ENCODE results near the gene TAF5L. TPM values are rescaled to one million over a fixed set of nuclear protein-coding genes. Genes with fewer than 3 reads are reported as not detected.

Gene TAF5L
- total and polyA plus RNA-seq, 10 donors, result 7.0 to 24.7 (median 17.8) TPM

DNA sequence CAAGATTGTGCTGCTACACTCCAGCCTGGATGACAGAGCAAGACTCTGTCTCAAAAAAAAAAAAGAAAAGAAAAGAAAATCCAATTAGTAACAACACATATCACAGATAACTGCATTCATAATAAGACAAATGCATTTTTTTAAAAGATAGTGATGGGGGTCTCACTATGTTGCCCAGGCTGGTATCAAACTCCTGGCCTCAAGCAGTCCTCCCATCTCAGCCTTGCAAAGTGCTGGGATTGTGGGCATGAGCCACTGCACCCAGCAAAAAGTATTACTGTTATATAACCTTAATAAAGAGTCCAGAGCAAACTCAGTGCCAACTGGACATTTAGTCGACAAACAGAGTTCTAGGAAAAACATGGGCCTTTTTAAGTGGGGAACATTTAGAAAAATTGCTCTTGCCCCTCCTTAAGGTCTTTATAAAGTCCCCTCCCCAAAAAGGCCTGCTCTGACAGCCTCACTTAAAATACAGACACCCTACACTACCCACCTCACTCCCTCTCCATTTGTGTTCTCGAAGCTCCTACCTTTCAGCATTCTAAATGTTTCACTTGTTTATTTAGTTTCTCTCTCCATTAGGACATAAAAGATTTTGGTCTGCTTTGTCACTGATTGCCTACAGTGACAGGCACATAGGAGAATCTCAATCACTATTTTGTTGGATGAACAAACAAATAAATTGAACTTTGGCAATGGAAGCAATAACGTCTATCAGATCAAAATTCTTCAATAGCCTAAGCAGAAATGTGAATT is 74.9 kb downstream of the TAF5L start:
- Histone ChIP-seq H3K27me3 (replicated peaks in 1 of 7) (no peaks in the 10 kb centered on the region), H3K4me3 (no peak overlapping the region), H3K9me3 (no peaks in the 10 kb centered on the region), H3K36me3 (peaks cover 0 to 35% (median 21%) of the 10 kb centered on the region in 6 donors), H3K4me1 (peaks cover 0 to 51% (median 34%) of the 10 kb centered on the region in 6 donors), H3K27ac (no peak overlapping the region)
- 88 to 96% (median 90%) methylated on average over 3 of the region's 3 CpGs for WGBS, 5 donors
- intact Hi-C loops (cut with DNase I; ENCODE audit: low total_unique reads), result no loop called here
- TF ChIP-seq POLR2A (IDR thresholded peaks at IDR 0.05) (no peak), POLR2AphosphoS5 (IDR thresholded peaks at IDR 0.05) (no peak)
- TF ChIP-seq, protein P1, sequence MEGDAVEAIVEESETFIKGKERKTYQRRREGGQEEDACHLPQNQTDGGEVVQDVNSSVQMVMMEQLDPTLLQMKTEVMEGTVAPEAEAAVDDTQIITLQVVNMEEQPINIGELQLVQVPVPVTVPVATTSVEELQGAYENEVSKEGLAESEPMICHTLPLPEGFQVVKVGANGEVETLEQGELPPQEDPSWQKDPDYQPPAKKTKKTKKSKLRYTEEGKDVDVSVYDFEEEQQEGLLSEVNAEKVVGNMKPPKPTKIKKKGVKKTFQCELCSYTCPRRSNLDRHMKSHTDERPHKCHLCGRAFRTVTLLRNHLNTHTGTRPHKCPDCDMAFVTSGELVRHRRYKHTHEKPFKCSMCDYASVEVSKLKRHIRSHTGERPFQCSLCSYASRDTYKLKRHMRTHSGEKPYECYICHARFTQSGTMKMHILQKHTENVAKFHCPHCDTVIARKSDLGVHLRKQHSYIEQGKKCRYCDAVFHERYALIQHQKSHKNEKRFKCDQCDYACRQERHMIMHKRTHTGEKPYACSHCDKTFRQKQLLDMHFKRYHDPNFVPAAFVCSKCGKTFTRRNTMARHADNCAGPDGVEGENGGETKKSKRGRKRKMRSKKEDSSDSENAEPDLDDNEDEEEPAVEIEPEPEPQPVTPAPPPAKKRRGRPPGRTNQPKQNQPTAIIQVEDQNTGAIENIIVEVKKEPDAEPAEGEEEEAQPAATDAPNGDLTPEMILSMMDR (IDR thresholded peaks at IDR 0.05 in 8 of 11, conservative IDR thresholded peaks at IDR 0.05 in 3 of 11), result no peak
- no peak for DNase-seq

DNA sequence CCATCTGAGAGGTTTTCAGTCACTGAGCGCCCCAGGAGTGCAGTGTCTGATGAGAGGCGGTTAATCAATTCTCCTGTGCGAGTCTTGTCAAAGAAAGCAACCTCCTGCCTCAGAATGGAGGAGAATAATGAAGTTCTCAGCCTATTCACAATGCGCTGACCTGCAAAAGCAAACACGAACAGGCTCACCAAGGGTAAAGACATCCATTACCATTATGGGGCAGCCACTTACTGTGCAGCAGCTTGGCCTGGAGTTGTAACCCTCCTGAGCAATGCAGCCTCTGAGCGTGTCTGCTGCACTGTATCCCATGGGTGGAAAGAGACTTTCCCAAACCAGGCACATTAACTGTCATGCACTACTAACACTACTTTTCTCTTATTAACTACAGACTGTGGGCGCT is 78.4 kb downstream of the TAF5L start:
- intact Hi-C loops (cut with DNase I; ENCODE audit: low total_unique reads), result no loop called here
- TF ChIP-seq, protein P1 (IDR thresholded peaks at IDR 0.05 in 8 of 11, conservative IDR thresholded peaks at IDR 0.05 in 3 of 11), result no peak
- no peak for TF ChIP-seq POLR2A (IDR thresholded peaks at IDR 0.05)
- TF ChIP-seq POLR2AphosphoS5 (IDR thresholded peaks at IDR 0.05), result no peak
- Histone ChIP-seq H3K27ac (no peak overlapping the region), H3K36me3 (peaks cover 0 to 70% (median 31%) of the 10 kb centered on the region in 6 donors), H3K9me3 (no peaks in the 10 kb centered on the region), H3K4me3 (no peak overlapping the region), H3K27me3 (replicated peaks in 1 of 7) (no peaks in the 10 kb centered on the region), H3K4me1 (peaks cover 0 to 18% (median 9%) of the 10 kb centered on the region in 6 donors)
- WGBS, 5 donors, result 97 to 98% (median 97%) methylated on average over 7 of the region's 7 CpGs
- DNase-seq, result no peak

DNA sequence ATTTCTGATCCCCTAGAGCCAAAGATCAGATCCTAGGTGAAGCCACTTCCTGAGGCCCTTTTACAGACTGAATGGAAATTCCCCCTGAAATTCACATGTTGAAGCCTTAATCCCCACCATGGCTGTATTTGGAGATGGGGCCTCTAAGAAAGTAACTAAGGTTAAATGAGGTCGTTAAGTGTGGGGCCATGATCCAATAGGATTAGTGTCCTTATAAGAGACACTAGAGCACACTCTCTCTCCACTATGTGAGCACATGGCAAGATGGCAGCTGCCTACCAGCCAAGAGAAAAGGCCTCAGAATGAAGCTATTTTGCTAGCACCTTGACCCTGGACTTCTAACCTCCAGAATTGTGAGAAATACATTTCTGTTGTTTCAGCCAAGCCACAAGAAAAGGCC is 81.3 kb downstream of the TAF5L start:
- TF ChIP-seq POLR2A (IDR thresholded peaks at IDR 0.05) (no peak), POLR2AphosphoS5 (IDR thresholded peaks at IDR 0.05) (no peak)
- TF ChIP-seq, protein P1 (IDR thresholded peaks at IDR 0.05 in 8 of 11, conservative IDR thresholded peaks at IDR 0.05 in 3 of 11), result no peak
- no peak for DNase-seq
- H3K4me3 ChIP-seq, result no peak overlapping the region
- intact Hi-C loops (cut with DNase I; ENCODE audit: low total_unique reads), result no loop called here
- H3K27ac ChIP-seq, result no peak overlapping the region
- no peaks in the 10 kb centered on the region for H3K9me3 ChIP-seq
- H3K27me3 ChIP-seq (replicated peaks in 1 of 7), result no peaks in the 10 kb centered on the region
- peaks cover 0 to 8% (median 0%) of the 10 kb centered on the region in 6 donors for H3K4me1 ChIP-seq
- WGBS, 5 donors, result 88 to 100% (median 91%) methylated on average over 1 of the region's 1 CpG
- peaks cover 0 to 99% (median 49%) of the 10 kb centered on the region in 6 donors for H3K36me3 ChIP-seq

Small RNAs within 50 kb of the gene (small RNA-seq; reads per million reads assigned to genes)
- gene HMGN2P19 (0 reads per million in 4 donors), gene RNA5SP78 (0 reads per million in 4 donors)

Other genes starting within 250 kb of the TAF5L start
- gene ACTA1, start 192.0 kb downstream of the TAF5L start, total RNA-seq, result under 1 TPM in 1 of 7 donors, not detected in 6; 0.66 TPM
- gene ACTA1, start 192.0 kb downstream of the TAF5L start, polyA plus RNA-seq, result 1 to 10 TPM in 1 of 3 donors, under 1 TPM in 2; 0.61 to 5.0 (median 0.97) TPM
- 10 to 100 TPM; 23.0 to 42.8 (median 38.4) TPM for gene NUP133, start 117.8 kb downstream of the TAF5L start, total RNA-seq
- gene NUP133, start 117.8 kb downstream of the TAF5L start, polyA plus RNA-seq, result 10 to 100 TPM; 15.3 to 21.0 (median 17.8) TPM
- 10 to 100 TPM; 13.6 to 21.9 (median 16.3) TPM for gene ABCB10, start 67.4 kb downstream of the TAF5L start, total RNA-seq
- gene ABCB10, start 67.4 kb downstream of the TAF5L start, polyA plus RNA-seq, result 1 to 10 TPM; 6.9 to 7.7 (median 7.3) TPM
- gene URB2, start 125 bp upstream of the TAF5L start, total RNA-seq, result 10 to 100 TPM in 3 of 7 donors, 1 to 10 TPM in 4; 6.7 to 13.6 (median 9.8) TPM
- 1 to 10 TPM; 2.1 to 3.5 (median 2.4) TPM for gene URB2, start 125 bp upstream of the TAF5L start, polyA plus RNA-seq

All from spleen (tissue), 11 donors.